ENCODE results near the gene PHEX.

Gene PHEX

GRCh38 chrX:22234380-22234779 lies 202.3 kb downstream of the PHEX start:
- H3K36me3 ChIP-seq (ENCODE audit: control insufficient read depth, low read length), result no peaks in the 10 kb centered on the region
- TF ChIP-seq EZH2phosphoT487 (IDR thresholded peaks at IDR 0.05; ENCODE audit: borderline replicate concordance, low read length) (no peak), CTCF (IDR thresholded peaks at IDR 0.05; ENCODE audit: low read depth, low read length, poor library complexity, severe bottlenecking) (no peak)
- no peaks in the 10 kb centered on the region for H3F3A ChIP-seq (ENCODE audit: control insufficient read depth, insufficient read depth)
- no peaks in the 10 kb centered on the region for H3K9me3 ChIP-seq (ENCODE audit: control insufficient read depth, insufficient read depth, low read length)
- H3K4me3 ChIP-seq (ENCODE audit: low read length), result no peak overlapping the region
- H3K4me2 ChIP-seq (ENCODE audit: low read length), result no peak overlapping the region
- H3K79me2 ChIP-seq (ENCODE audit: control insufficient read depth, low read length), result no peaks in the 10 kb centered on the region
- H3K9me2 ChIP-seq (replicated peaks; ENCODE audit: control insufficient read depth, low read length), result no peaks in the 10 kb centered on the region
- no peaks in the 10 kb centered on the region for H3K4me1 ChIP-seq (ENCODE audit: control insufficient read depth, low read length)
- no peak overlapping the region for H3K27ac ChIP-seq (ENCODE audit: low read depth, low read length)
- no peaks in the 10 kb centered on the region for H4K20me1 ChIP-seq (ENCODE audit: control insufficient read depth, insufficient read depth, low read depth, low read length)
- H3K27me3 ChIP-seq (ENCODE audit: control insufficient read depth, low read length), result no peaks in the 10 kb centered on the region

- TF ChIP-seq CTCF (IDR thresholded peaks at IDR 0.05; ENCODE audit: low read depth, low read length, poor library complexity, severe bottlenecking) (no peak), EZH2phosphoT487 (IDR thresholded peaks at IDR 0.05; ENCODE audit: borderline replicate concordance, low read length) (no peak)
- no peaks in the 10 kb centered on the region for H3K9me2 ChIP-seq (replicated peaks; ENCODE audit: control insufficient read depth, low read length)
- no peaks in the 10 kb centered on the region for H3K79me2 ChIP-seq (ENCODE audit: control insufficient read depth, low read length)
These were observed 205.4 kb downstream of the PHEX start for GRCh38 chrX:22237479-22237878.

GRCh38 chrX:22246620-22247019 lies 214.5 kb downstream of the PHEX start:
- no peak overlapping the region for H3K4me2 ChIP-seq (ENCODE audit: low read length)
- no peak overlapping the region for H3K27ac ChIP-seq (ENCODE audit: low read depth, low read length)
- H3K27me3 ChIP-seq (ENCODE audit: control insufficient read depth, low read length), result no peaks in the 10 kb centered on the region

More at GRCh38 chrX:22237479-22237878, 205.4 kb downstream of the PHEX start:
- H3K9me3 ChIP-seq (ENCODE audit: control insufficient read depth, insufficient read depth, low read length), result no peaks in the 10 kb centered on the region
- H3K36me3 ChIP-seq (ENCODE audit: control insufficient read depth, low read length), result no peaks in the 10 kb centered on the region
- no peaks in the 10 kb centered on the region for H3K4me1 ChIP-seq (ENCODE audit: control insufficient read depth, low read length)
- no peak overlapping the region for H3K27ac ChIP-seq (ENCODE audit: low read depth, low read length)
- no peaks in the 10 kb centered on the region for H4K20me1 ChIP-seq (ENCODE audit: control insufficient read depth, insufficient read depth, low read depth, low read length)
- no peaks in the 10 kb centered on the region for H3F3A ChIP-seq (ENCODE audit: control insufficient read depth, insufficient read depth)
- no peaks in the 10 kb centered on the region for H3K27me3 ChIP-seq (ENCODE audit: control insufficient read depth, low read length)
- no peak overlapping the region for H3K4me3 ChIP-seq (ENCODE audit: low read length)
- no peak overlapping the region for H3K4me2 ChIP-seq (ENCODE audit: low read length)

More at GRCh38 chrX:22246620-22247019, 214.5 kb downstream of the PHEX start:
- H3K4me3 ChIP-seq (ENCODE audit: low read length), result no peak overlapping the region
- H3K4me1 ChIP-seq (ENCODE audit: control insufficient read depth, low read length), result no peaks in the 10 kb centered on the region
- no peaks in the 10 kb centered on the region for H3F3A ChIP-seq (ENCODE audit: control insufficient read depth, insufficient read depth)
- no peaks in the 10 kb centered on the region for H4K20me1 ChIP-seq (ENCODE audit: control insufficient read depth, insufficient read depth, low read depth, low read length)
- no peaks in the 10 kb centered on the region for H3K79me2 ChIP-seq (ENCODE audit: control insufficient read depth, low read length)
- H3K36me3 ChIP-seq (ENCODE audit: control insufficient read depth, low read length), result no peaks in the 10 kb centered on the region
- no peaks in the 10 kb centered on the region for H3K9me3 ChIP-seq (ENCODE audit: control insufficient read depth, insufficient read depth, low read length)
- no peak for TF ChIP-seq CTCF (IDR thresholded peaks at IDR 0.05; ENCODE audit: low read depth, low read length, poor library complexity, severe bottlenecking)
- TF ChIP-seq EZH2phosphoT487 (IDR thresholded peaks at IDR 0.05; ENCODE audit: borderline replicate concordance, low read length), result no peak
- no peaks in the 10 kb centered on the region for H3K9me2 ChIP-seq (replicated peaks; ENCODE audit: control insufficient read depth, low read length)
